AG04450 (cell line): ENCODE results near the gene SCNN1A. TPM values are rescaled to one million over a fixed set of nuclear protein-coding genes. Genes with fewer than 3 reads are reported as not detected.

Experiments used
- CTCF ChIA-PET: fragments of 300-600, 350-600 bp; formaldehyde crosslinking; extraction: SDS; loops from one replicate; lab custom pipeline; 2022; ENCODE audit warnings: antibody characterized with exemption, inconsistent platforms; lab: Charles Lee
- POLR2A ChIA-PET: fragments of 350-600 bp; formaldehyde crosslinking; extraction: SDS; loops from one replicate; lab custom pipeline; 2021; ENCODE audit warnings: antibody characterized with exemption, inconsistent platforms; lab: Yijun Ruan, JAX
- DNase-seq: peaks from one replicate; pipeline ENCODE4 v3.0.0-alpha.2; 2011; ENCODE audit warnings: low read depth, low spot score
- H3K27ac ChIP-seq: one replicate; pipeline ENCODE4 v1.5.1; 2012; ENCODE audit warnings: low read depth, low read length, control low read depth
- H3K27me3 ChIP-seq: one replicate; pipeline ENCODE4 v1.6.0; 2012; ENCODE audit warnings: low read length; ENCODE audit not compliant: control insufficient read depth, insufficient read depth
- H3K4me3 ChIP-seq: 2 replicates; pipeline ENCODE4 v1.5.1; 2011; ENCODE audit warnings: mild to moderate bottlenecking, low read depth, low read length, control low read depth
- H3K9me3 ChIP-seq: 2 replicates; pipeline ENCODE4 v1.5.1; 2012; ENCODE audit warnings: low read length; ENCODE audit not compliant: control insufficient read depth, insufficient read depth
- CTCF ChIP-seq: IDR thresholded peaks from 2 replicates; pipeline ENCODE4 v1.5.1; 2011; ENCODE audit warnings: low read depth, low read length, control low read depth, inconsistent platforms
- polyA plus RNA-seq: library from polyadenylated mRNA; depleted of rRNA; stranded (reverse); fragments of >200 nt; gene quantifications from 2 replicates; pipeline ENCODE4 v1.2.3, GENCODE V29; 2011

The SCNN1A gene
- polyA plus RNA-seq, 1 experiment: 0.26 TPM

- CTCF ChIA-PET: interaction anchor here (1.4 kb wide), 1 partner anchor 136 kb away, joined by 8 read pairs; no protein-coding TSS in a partner anchor
- DNase-seq: no peak
- Histone ChIP-seq H3K4me3 (no peak overlapping the region), H3K27me3 (no peaks in the 10 kb centered on the region), H3K27ac (no peak overlapping the region), H3K9me3 (no peaks in the 10 kb centered on the region; the same call in 1 of the 2 replicates)
- TF ChIP-seq CTCF: no peak
- POLR2A ChIA-PET: interaction anchor here (0.6 kb wide), 1 partner anchor 204 kb away, joined by 3 read pairs; the partner anchor contains the start of gene GAPDH
Measured at GRCh38 chr12:6329703-6330064, 45.7 kb downstream of the SCNN1A start.

- no peak for DNase-seq
- TF ChIP-seq CTCF: no peak
- ChIA-PET CTCF (interaction anchor here (1.4 kb wide), 1 partner anchor 136 kb away, joined by 8 read pairs; no protein-coding TSS in a partner anchor), POLR2A (interaction anchor here (0.6 to 1.3 kb wide), 2 partner anchors 55 to 205 kb away, joined by 3 to 4 read pairs; partner anchors contain the start of genes GAPDH and LTBR)
- Histone ChIP-seq H3K9me3 (no peaks in the 10 kb centered on the region; the same call in 1 of the 2 replicates), H3K27me3 (no peaks in the 10 kb centered on the region), H3K27ac (no peak overlapping the region), H3K4me3 (no peak overlapping the region)
Measured at GRCh38 chr12:6328945-6329702, 46.2 kb downstream of the SCNN1A start.

DNA sequence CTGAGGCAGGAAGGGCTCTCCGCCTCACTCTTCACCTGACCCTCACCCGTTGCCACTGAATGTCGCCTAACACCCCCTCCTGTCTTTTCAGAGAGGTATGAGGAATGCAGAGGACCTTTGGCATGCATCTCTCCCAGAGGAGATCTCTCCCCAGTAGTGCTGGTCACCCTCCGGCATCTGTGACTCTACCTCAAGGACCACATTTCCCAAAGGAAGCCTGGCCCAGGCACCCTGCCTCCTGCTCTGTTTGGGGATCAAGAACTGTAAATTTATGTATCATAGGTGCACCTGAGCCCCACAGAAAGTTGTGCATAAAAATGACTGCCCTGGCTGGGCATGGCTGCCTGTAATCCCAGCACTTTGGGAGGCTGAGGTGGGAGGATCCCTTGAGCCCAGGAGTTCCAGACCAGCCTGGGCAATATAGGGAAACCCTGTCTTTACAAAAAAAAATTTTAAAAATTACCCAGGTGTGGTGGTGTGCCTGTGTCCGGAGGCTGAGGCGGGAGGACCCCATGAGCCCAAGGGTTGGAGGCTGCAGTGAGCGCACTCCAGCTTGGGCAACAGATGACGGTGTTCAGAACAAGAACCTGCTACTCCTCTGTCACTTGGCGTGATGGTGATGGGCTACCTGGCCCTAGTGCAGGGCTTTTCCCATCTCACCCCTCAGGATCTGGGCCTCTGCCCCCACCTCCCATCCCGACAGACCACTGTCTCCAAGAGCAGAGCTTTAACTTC is 47.2 kb downstream of the SCNN1A start:
- Histone ChIP-seq H3K27me3 (no peaks in the 10 kb centered on the region), H3K27ac (peak overlapping the region; percentile 31), H3K4me3 (no peak overlapping the region), H3K9me3 (no peaks in the 10 kb centered on the region; the same call in 1 of the 2 replicates)
- ChIA-PET CTCF (interaction anchor here (0.9 to 1.4 kb wide), 2 partner anchors 137 to 340 kb away, joined by 3 to 8 read pairs; no protein-coding TSS in a partner anchor), POLR2A (interaction anchor here (0.8 to 1.3 kb wide), 2 partner anchors 56 to 142 kb away, joined by 4 to 7 read pairs; partner anchors contain the start of genes LTBR and VAMP1)
- no peak for TF ChIP-seq CTCF
- no peak for DNase-seq

- no peak for TF ChIP-seq CTCF
- H3K9me3 ChIP-seq: no peaks in the 10 kb centered on the region; the same call in 1 of the 2 replicates
- H3K27me3 ChIP-seq: no peaks in the 10 kb centered on the region
- DNase-seq: no peak
- no peak overlapping the region for H3K4me3 ChIP-seq
- ChIA-PET POLR2A (interaction anchor here (0.5 to 2.7 kb wide), 5 partner anchors 8 to 143 kb away, joined by 4 to 20 read pairs (median 6); partner anchors contain the start of genes LTBR and VAMP1), CTCF (interaction anchor here (0.9 to 1.8 kb wide), 3 partner anchors 122 to 339 kb away, joined by 3 to 30 read pairs (median 3); no protein-coding TSS in a partner anchor)
- H3K27ac ChIP-seq: no peak overlapping the region
Measured at GRCh38 chr12:6327229-6328041, 47.9 kb downstream of the SCNN1A start.
